DND-41 (cell line): ENCODE data around the gene SNAPC2.
"Not testable (repeated sequence)": the region's sequence is repeated elsewhere in the genome, so short reads cannot be mapped to it uniquely, and the experiment has no call there.

ENCODE experiments used
- ATAC-seq: fragments of 200-7000 bp; cut with Tn5 transposase; 3 replicates; pipeline ENCODE4 v1.9.1; 2021; ENCODE audit warnings: low read depth; ENCODE audit not compliant: insufficient read depth
- DNase-seq: peaks from one replicate; pipeline ENCODE4 v3.0.0-alpha.2; 2020
- H2AFZ ChIP-seq: 2 replicates; pipeline ENCODE4 v1.6.0; 2012; ENCODE audit warnings: low read depth, low read length
- H3K27ac ChIP-seq: 2 replicates; pipeline ENCODE4 v1.5.1; 2012; ENCODE audit warnings: low read length, inconsistent platforms
- H3K27me3 ChIP-seq: fragments of 200-600 bp; sonication (generic); 2 replicates; pipeline ENCODE4 v1.6.0; 2012; ENCODE audit warnings: low read length, mild to moderate bottlenecking, inconsistent platforms; ENCODE audit not compliant: insufficient read depth, poor library complexity
- H3K36me3 ChIP-seq: 2 replicates; pipeline ENCODE4 v1.5.1; 2012; ENCODE audit warnings: low read length, inconsistent platforms; ENCODE audit not compliant: insufficient read depth
- H3K4me1 ChIP-seq: 2 replicates; pipeline ENCODE4 v1.5.1; 2012; ENCODE audit warnings: mild to moderate bottlenecking, low read length; ENCODE audit not compliant: insufficient read depth
- H3K4me2 ChIP-seq: 2 replicates; pipeline ENCODE4 v1.6.0; 2012; ENCODE audit warnings: mild to moderate bottlenecking, moderate library complexity, low read length, inconsistent platforms; ENCODE audit not compliant: insufficient read depth
- H3K4me3 ChIP-seq, 2 experiments: fragments of 200-600 bp in 1 of 2; shearing (Covaris generic) in 1 of 2; 2 replicates each; pipeline ENCODE4 v1.5.1; 2012 to 2016; ENCODE audit warnings: inconsistent platforms in 2 of 2, low read length in 2 of 2, mild to moderate bottlenecking in 2 of 2, low read depth in 1 of 2, moderate library complexity in 1 of 2
- H3K79me2 ChIP-seq: 2 replicates; pipeline ENCODE4 v1.6.0; 2012; ENCODE audit warnings: low read length, inconsistent platforms; ENCODE audit not compliant: insufficient read depth
- H3K9ac ChIP-seq: 2 replicates; pipeline ENCODE4 v1.6.0; 2012; ENCODE audit warnings: low read depth, mild to moderate bottlenecking, inconsistent platforms, low read length, moderate library complexity
- H3K9me3 ChIP-seq: 2 replicates; pipeline ENCODE4 v1.5.1; 2012; ENCODE audit warnings: low read length, moderate library complexity, mild to moderate bottlenecking, inconsistent platforms; ENCODE audit not compliant: insufficient read depth, severe bottlenecking
- H4K20me1 ChIP-seq: 2 replicates; pipeline ENCODE4 v1.6.0; 2012; ENCODE audit warnings: low read length; ENCODE audit not compliant: insufficient read depth
- EZH2 ChIP-seq: IDR thresholded peaks from 3 replicates; pipeline ENCODE4 v1.6.1; 2012; ENCODE audit warnings: borderline replicate concordance, low read depth, mild to moderate bottlenecking, moderate library complexity, low read length, inconsistent platforms; ENCODE audit not compliant: severe bottlenecking
- TF ChIP-seq, protein P1 (sequence below): IDR thresholded peaks from 2 replicates; pipeline ENCODE4 v1.5.1; 2012; ENCODE audit warnings: borderline replicate concordance, low read length, moderate library complexity, mild to moderate bottlenecking; ENCODE audit not compliant: poor library complexity, severe bottlenecking; ENCODE audit errors: extremely low read depth

Gene SNAPC2

DNA sequence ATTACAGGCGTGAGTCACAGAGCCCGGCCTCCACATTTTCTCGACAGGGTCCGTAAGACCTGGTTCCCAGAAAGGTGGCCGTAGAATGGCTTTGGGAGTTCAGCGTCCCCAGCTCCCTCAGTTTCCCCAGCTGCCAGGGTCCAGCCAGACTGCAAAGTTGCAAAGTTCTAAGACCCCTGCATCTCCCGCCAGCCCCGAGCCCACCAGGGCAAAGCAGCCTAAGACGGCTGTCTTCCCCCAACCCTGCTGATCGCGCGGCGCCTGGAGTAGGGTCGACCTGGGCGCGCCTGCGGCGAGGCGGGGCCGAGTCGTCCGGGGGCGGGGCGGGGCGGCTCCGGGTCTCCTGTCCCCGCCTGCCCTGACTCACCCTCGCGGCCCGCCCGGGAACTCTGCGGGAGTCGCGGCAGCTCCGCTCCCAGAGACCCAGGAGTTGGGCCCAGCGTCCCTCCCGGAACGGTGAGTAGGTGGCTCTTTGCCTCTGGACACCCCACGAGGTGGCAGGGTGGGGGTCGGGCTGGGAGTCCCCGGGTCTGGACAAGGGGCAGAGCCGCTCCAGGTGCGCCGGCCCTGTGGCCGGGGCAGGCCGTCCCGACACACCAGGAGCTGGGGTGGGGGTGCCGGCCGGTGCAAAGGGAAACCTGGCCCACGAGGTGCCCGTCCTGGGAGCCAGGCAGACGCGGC, 31.9 kb upstream of the SNAPC2 start, which contains the start of gene LRRC8E:
Gene LRRC8E, plus strand, starts transcription at position 366 of the 681 bp plus-strand sequence. CDS start 7,094 bp downstream, outside the sequence.
- Histone ChIP-seq H3K4me1 (peaks cover 20% of the 10 kb centered on the region), H3K4me2 (no peak within 1 kb of the TSS), H3K79me2 (no peaks in the 10 kb centered on the region), H3K9ac (no peak within 1 kb of the TSS), H3K27ac (no peak within 1 kb of the TSS), H4K20me1 (no peaks in the 10 kb centered on the region), H3K9me3 (no peaks in the 10 kb centered on the region), H3K27me3 (no peaks in the 10 kb centered on the region), H2AFZ (no peak within 1 kb of the TSS), H3K4me3 (no peak within 1 kb of the TSS), H3K36me3 (no peaks in the 10 kb centered on the region)
- DNase-seq: no peak
- ATAC-seq: no peak
- no peak for TF ChIP-seq EZH2
- TF ChIP-seq, protein P1, sequence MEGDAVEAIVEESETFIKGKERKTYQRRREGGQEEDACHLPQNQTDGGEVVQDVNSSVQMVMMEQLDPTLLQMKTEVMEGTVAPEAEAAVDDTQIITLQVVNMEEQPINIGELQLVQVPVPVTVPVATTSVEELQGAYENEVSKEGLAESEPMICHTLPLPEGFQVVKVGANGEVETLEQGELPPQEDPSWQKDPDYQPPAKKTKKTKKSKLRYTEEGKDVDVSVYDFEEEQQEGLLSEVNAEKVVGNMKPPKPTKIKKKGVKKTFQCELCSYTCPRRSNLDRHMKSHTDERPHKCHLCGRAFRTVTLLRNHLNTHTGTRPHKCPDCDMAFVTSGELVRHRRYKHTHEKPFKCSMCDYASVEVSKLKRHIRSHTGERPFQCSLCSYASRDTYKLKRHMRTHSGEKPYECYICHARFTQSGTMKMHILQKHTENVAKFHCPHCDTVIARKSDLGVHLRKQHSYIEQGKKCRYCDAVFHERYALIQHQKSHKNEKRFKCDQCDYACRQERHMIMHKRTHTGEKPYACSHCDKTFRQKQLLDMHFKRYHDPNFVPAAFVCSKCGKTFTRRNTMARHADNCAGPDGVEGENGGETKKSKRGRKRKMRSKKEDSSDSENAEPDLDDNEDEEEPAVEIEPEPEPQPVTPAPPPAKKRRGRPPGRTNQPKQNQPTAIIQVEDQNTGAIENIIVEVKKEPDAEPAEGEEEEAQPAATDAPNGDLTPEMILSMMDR: no peak

DNA sequence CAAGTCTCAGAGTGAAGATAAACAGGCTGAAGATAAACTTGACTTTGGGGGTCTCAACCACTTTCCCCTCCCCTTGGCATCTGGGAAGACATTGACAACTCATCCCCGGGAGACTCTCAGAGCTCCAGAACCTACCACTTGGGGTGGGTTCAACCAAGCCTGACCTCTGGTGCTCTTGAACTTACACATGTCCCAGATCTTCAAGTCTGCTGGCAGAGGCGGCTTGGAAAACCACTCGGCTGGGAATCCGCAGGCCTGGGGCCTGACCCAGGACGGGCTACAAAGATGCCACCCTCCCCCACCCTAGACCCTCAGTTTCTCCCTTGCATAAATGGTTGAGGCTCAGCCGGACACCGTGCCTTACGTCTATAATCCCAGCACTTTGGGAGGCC, 31.3 kb upstream of the SNAPC2 start:
- Histone ChIP-seq H3K27ac (no peak overlapping the region), H3K79me2 (no peaks in the 10 kb centered on the region), H3K4me3 (no peak overlapping the region), H3K4me2 (no peak overlapping the region), H3K4me1 (peaks cover 20% of the 10 kb centered on the region), H4K20me1 (no peaks in the 10 kb centered on the region), H3K36me3 (no peaks in the 10 kb centered on the region), H3K9ac (no peak overlapping the region), H2AFZ (no peak overlapping the region), H3K9me3 (no peaks in the 10 kb centered on the region), H3K27me3 (no peaks in the 10 kb centered on the region)
- DNase-seq (no peak), ATAC-seq (no peak)
- no peak for TF ChIP-seq EZH2
- TF ChIP-seq, protein P1: no peak

DNA sequence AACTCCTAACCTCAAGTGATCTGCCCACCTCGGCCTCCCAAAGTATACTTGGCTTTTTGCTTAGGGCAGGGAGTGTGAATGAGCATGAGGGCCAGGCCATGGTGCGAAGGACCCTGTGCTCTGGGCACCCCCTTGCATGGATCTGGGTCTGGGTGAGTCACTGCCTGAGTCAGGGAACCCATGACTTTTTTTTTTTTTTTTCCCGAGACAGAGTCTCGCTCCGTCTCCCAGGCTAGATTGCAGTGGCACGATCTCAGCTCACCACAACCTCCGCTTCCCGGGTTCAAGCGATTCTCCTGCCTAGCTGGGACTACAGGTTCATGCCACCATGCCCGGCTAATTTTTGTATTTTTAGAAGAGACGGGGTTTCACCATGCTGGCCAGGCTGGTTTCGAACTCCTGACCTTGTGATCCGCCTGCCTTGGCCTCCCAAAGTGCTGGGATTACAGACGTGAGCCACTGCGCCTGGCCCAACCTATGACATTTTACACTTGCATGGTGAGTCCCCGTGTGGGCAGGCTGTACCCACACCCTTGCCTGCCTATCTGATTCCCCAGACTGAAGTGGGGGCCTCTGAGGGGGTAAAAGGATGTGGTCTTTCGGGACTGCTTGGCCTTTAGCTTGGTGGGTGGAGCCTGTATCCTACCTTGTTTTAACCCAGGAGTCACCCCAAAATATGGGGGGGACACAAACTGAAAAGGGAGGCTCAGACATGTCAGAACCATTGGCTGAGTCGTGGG, 26.6 kb upstream of the SNAPC2 start:
- peaks cover 17% of the 10 kb centered on the region for H3K4me1 ChIP-seq
- not testable (repeated sequence) for H2AFZ ChIP-seq, H3K9me3 ChIP-seq, H3K9ac ChIP-seq, H3K36me3 ChIP-seq, H3K4me3 ChIP-seq, ATAC-seq, H3K4me2 ChIP-seq, H3K27ac ChIP-seq, H4K20me1 ChIP-seq, H3K27me3 ChIP-seq, DNase-seq, H3K79me2 ChIP-seq

DNA sequence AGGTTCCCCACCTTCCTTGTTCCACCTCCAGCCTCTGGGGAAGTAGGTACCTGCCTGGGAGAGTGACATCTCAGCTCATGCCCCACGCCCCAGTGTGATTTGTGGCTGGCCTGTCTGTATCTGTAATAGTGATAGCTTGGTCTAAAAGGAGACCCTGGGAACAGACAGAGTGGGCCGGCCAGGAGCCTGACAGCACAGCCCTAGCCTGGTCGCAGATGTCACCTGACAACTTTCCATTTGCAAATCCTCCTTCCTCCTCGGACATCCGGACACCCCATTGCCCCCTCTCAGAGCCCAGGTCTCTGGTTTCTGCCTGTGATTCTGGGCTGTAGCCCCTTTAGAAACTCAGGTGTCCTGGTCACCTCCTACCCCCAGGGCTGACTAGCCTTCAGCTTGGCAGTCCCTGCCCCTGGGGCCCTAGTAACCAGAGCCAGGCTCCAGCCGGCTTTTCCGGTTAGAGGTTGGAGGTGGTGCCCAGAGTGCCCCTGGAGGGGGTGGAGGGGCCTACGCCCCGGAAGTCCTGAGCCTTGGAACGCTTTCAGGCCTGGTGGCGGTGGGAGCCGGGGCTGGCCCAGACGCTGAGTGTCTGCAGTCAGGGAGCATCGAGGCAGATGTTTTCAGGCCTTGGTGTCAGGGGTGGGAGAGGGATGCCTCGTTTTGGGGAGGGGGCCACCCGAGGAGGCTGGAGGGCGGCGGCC, 25.4 kb upstream of the SNAPC2 start:
- Histone ChIP-seq H3K79me2 (no peaks in the 10 kb centered on the region), H3K27ac (no peak overlapping the region), H3K4me1 (peaks cover 17% of the 10 kb centered on the region), H3K9me3 (no peaks in the 10 kb centered on the region), H4K20me1 (no peaks in the 10 kb centered on the region), H2AFZ (no peak overlapping the region), H3K4me3 (no peak overlapping the region), H3K36me3 (no peaks in the 10 kb centered on the region), H3K9ac (no peak overlapping the region), H3K27me3 (no peaks in the 10 kb centered on the region), H3K4me2 (no peak overlapping the region)
- no peak for ATAC-seq
- TF ChIP-seq, protein P1: no peak
- TF ChIP-seq EZH2: no peak
- DNase-seq: no peak
